HEK293 (cell line): ENCODE data around the gene AGMAT.

Experiments used
- CTCF ChIA-PET: fragments of 350-600 bp; formaldehyde crosslinking; extraction: SDS; loops from one replicate; lab custom pipeline; 2021; ENCODE audit warnings: antibody characterized with exemption; lab: Yijun Ruan, JAX
- POLR2A ChIA-PET: fragments of 300-600 bp; formaldehyde crosslinking; extraction: SDS; loops from one replicate; lab custom pipeline; 2020; ENCODE audit warnings: antibody characterized with exemption, inconsistent platforms; lab: Yijun Ruan, JAX
- H3K27ac ChIP-seq: fragments of 200-500 bp; sonication (Bioruptor generic); 2 replicates; pipeline ENCODE4 v1.5.1; 2014; ENCODE audit warnings: low read depth, low read length, control low read depth, inconsistent platforms; ENCODE audit errors: extremely low read depth
- H3K36me3 ChIP-seq, 2 experiments: fragments of 200-500 bp in 1 of 2; sonication (Bioruptor generic) in 1 of 2; 1 replicate in 1 of 2; 2 replicates in 1 of 2; pipeline ENCODE4 v1.5.1; 2014 to 2017; ENCODE audit warnings: inconsistent platforms in 2 of 2, low read length in 2 of 2; ENCODE audit not compliant: control insufficient read depth in 2 of 2, insufficient read depth in 1 of 2
- H3K4me1 ChIP-seq: fragments of 200-500 bp; sonication (Bioruptor generic); 2 replicates; pipeline ENCODE4 v1.5.1; 2014; ENCODE audit warnings: mild to moderate bottlenecking, low read length, inconsistent platforms; ENCODE audit not compliant: control insufficient read depth, insufficient read depth
- H3K4me3 ChIP-seq: 2 replicates; pipeline ENCODE4 v1.5.1; 2011; ENCODE audit warnings: low read depth, mild to moderate bottlenecking, control low read depth, low read length, moderate library complexity
- H3K9me3 ChIP-seq: fragments of 200-500 bp; sonication (Bioruptor generic); 2 replicates; pipeline ENCODE4 v1.5.1; 2014; ENCODE audit warnings: low read depth, low read length, inconsistent platforms; ENCODE audit not compliant: control insufficient read depth, insufficient read depth
- HOXD13 ChIP-seq: sonication (generic); formaldehyde crosslinking; IDR thresholded peaks from 2 replicates; pipeline ENCODE4 v1.8.0; 2022; ENCODE audit warnings: missing genetic modification reagents, borderline replicate concordance
- KLF9 ChIP-seq: fragments of 450-650 bp; formaldehyde crosslinking; IDR thresholded peaks from 2 replicates; pipeline ENCODE4 v1.5.1; 2016; ENCODE audit warnings: missing biosample characterization, missing genetic modification characterization, low read depth
- WT1 ChIP-seq: fragments of 450-650 bp; formaldehyde crosslinking; IDR thresholded peaks from 2 replicates; pipeline ENCODE4 v1.5.1; 2016; ENCODE audit warnings: missing biosample characterization, missing genetic modification characterization
- ZBTB20 ChIP-seq: fragments of 450-650 bp; formaldehyde crosslinking; IDR thresholded peaks from 2 replicates; pipeline ENCODE4 v1.5.1; 2016; ENCODE audit warnings: missing biosample characterization, missing genetic modification characterization
- ZBTB49 ChIP-seq: fragments of 450-650 bp; formaldehyde crosslinking; IDR thresholded peaks from 2 replicates; pipeline ENCODE4 v1.5.1; 2016; ENCODE audit warnings: missing biosample characterization, missing genetic modification characterization, low read depth
- ZBTB7A ChIP-seq: fragments of 450-650 bp; formaldehyde crosslinking; IDR thresholded peaks from 2 replicates; pipeline ENCODE4 v1.5.1; 2016; ENCODE audit warnings: low read depth, missing biosample characterization, missing genetic modification characterization
- ZFHX2 ChIP-seq: fragments of 450-650 bp; formaldehyde crosslinking; conservative IDR thresholded peaks from 2 replicates; pipeline ENCODE4 v1.5.1; 2016; ENCODE audit warnings: missing biosample characterization, missing genetic modification characterization
- ZNF112 ChIP-seq: fragments of 450-650 bp; formaldehyde crosslinking; IDR thresholded peaks from 2 replicates; pipeline ENCODE4 v1.5.0; 2017; ENCODE audit warnings: missing biosample characterization, missing genetic modification characterization
- ZNF202 ChIP-seq: fragments of 450-650 bp; formaldehyde crosslinking; IDR thresholded peaks from 2 replicates; pipeline ENCODE4 v1.5.1; 2016; ENCODE audit warnings: missing biosample characterization, missing genetic modification characterization, borderline replicate concordance
- ZNF37A ChIP-seq: fragments of 450-650 bp; IDR thresholded peaks from 2 replicates; pipeline ENCODE4 v1.5.1; 2018; ENCODE audit warnings: missing biosample characterization, missing genetic modification characterization
- ZNF426 ChIP-seq: fragments of 450-650 bp; formaldehyde crosslinking; IDR thresholded peaks from 2 replicates; pipeline ENCODE4 v1.5.1; 2017; ENCODE audit warnings: missing biosample characterization, missing genetic modification characterization, mild to moderate bottlenecking, inconsistent platforms, moderate library complexity
- ZNF473 ChIP-seq: fragments of 450-650 bp; formaldehyde crosslinking; IDR thresholded peaks from 2 replicates; pipeline ENCODE4 v1.5.1; 2017; ENCODE audit warnings: missing biosample characterization, missing genetic modification characterization
- ZNF561 ChIP-seq: fragments of 450-650 bp; IDR thresholded peaks from 2 replicates; pipeline ENCODE4 v1.5.1; 2018; ENCODE audit warnings: missing biosample characterization, missing genetic modification characterization, borderline replicate concordance
- ZNF645 ChIP-seq: fragments of 450-650 bp; formaldehyde crosslinking; IDR thresholded peaks from 2 replicates; pipeline ENCODE4; 2016; ENCODE audit warnings: missing biosample characterization, missing genetic modification characterization
- ZSCAN23 ChIP-seq: fragments of 450-650 bp; formaldehyde crosslinking; IDR thresholded peaks from 2 replicates; pipeline ENCODE4 v1.5.1; 2016; ENCODE audit warnings: missing biosample characterization, missing genetic modification characterization
- TF ChIP-seq, protein P1 (sequence below): fragments of 450-650 bp; formaldehyde crosslinking; IDR thresholded peaks from 2 replicates; pipeline ENCODE4 v1.5.1; 2016; ENCODE audit warnings: missing biosample characterization, missing genetic modification characterization
- TF ChIP-seq, protein P2 (sequence below): fragments of 450-650 bp; formaldehyde crosslinking; IDR thresholded peaks from 2 replicates; pipeline ENCODE4 v1.5.1; 2016; ENCODE audit warnings: missing biosample characterization, missing genetic modification characterization

AGMAT gene

GRCh38 chr1:15622712-15623373, 38.0 kb upstream of the AGMAT start (continued):
- TF ChIP-seq, protein P1, sequence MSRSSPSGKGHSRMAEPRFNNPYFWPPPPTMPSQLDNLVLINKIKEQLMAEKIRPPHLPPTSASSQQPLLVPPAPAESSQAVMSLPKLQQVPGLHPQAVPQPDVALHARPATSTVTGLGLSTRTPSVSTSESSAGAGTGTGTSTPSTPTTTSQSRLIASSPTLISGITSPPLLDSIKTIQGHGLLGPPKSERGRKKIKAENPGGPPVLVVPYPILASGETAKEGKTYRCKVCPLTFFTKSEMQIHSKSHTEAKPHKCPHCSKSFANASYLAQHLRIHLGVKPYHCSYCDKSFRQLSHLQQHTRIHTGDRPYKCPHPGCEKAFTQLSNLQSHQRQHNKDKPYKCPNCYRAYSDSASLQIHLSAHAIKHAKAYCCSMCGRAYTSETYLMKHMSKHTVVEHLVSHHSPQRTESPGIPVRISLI: no peak
- TF ChIP-seq ZNF561 (tag by site-specific recombination) (no peak), ZNF645 (tag by site-specific recombination) (no peak)

GRCh38 chr1:15621975-15622374, 37.1 kb upstream of the AGMAT start:
- Histone ChIP-seq H3K4me3 (no peak overlapping the region), H3K27ac (no peak overlapping the region), H3K9me3 (no peaks in the 10 kb centered on the region), H3K36me3 (peaks cover 0 to 8% of the 10 kb centered on the region in 2 experiments; a peak in 1 of 3 replicates), H3K4me1 (peaks cover 15% of the 10 kb centered on the region)
- TF ChIP-seq ZSCAN23 (tag by site-specific recombination): no peak
- TF ChIP-seq ZNF426 (tag by site-specific recombination): no peak
- TF ChIP-seq ZNF645 (tag by site-specific recombination): no peak
- no peak for TF ChIP-seq ZBTB20 (tag by site-specific recombination)
- TF ChIP-seq ZNF202 (tag by site-specific recombination): no peak
- no peak for TF ChIP-seq ZFHX2 (tag by site-specific recombination)
- TF ChIP-seq, protein P2, sequence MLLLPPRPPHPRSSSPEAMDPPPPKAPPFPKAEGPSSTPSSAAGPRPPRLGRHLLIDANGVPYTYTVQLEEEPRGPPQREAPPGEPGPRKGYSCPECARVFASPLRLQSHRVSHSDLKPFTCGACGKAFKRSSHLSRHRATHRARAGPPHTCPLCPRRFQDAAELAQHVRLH (tag by site-specific recombination): no peak
- TF ChIP-seq ZBTB7A (tag by site-specific recombination): no peak
- TF ChIP-seq, protein P1: no peak
- TF ChIP-seq ZNF473 (tag by site-specific recombination): no peak
- TF ChIP-seq ZNF37A (tag by site-specific recombination): no peak
- no peak for TF ChIP-seq ZBTB49 (tag by site-specific recombination)
- no peak for TF ChIP-seq WT1 (tag by site-specific recombination)
- no peak for TF ChIP-seq KLF9
- no peak for TF ChIP-seq HOXD13 (CRISPR knock-in tag)
- TF ChIP-seq ZNF112 (tag by site-specific recombination): no peak
- CTCF ChIA-PET: interaction anchor here (0.6 to 1.3 kb wide), 2 partner anchors 42 to 141 kb away, joined by 3 to 4 read pairs; no protein-coding TSS in a partner anchor
- POLR2A ChIA-PET: interaction anchor here (0.6 kb wide), 1 partner anchor 93 kb away, joined by 3 read pairs; no protein-coding TSS in a partner anchor
